Measurements from ENCODE around the gene PODXL.

Gene PODXL

GRCh38 chr7:131586259-131586658, 29.8 kb upstream of the PODXL start:
- Mint-ChIP-seq H3K36me3 (ENCODE audit: insufficient read depth) (no peaks in the 10 kb centered on the region), H3K27me3 (peaks cover 3 to 5% of the 10 kb centered on the region in 2 donors), H3K27ac (no peak overlapping the region), H3K4me1 (ENCODE audit: low read depth in 2 of 2) (no peaks in the 10 kb centered on the region), H3K9me3 (no peaks in the 10 kb centered on the region), H3K4me3 (no peak overlapping the region)
- DNase-seq (no peak), ATAC-seq (replicated peaks) (no peak)

- H3K27me3 Mint-ChIP-seq, result peaks cover 0 to 14% of the 10 kb centered on the region in 2 donors
- H3K36me3 Mint-ChIP-seq (ENCODE audit: insufficient read depth), result no peaks in the 10 kb centered on the region
- H3K27ac Mint-ChIP-seq, result no peak overlapping the region
- H3K4me1 Mint-ChIP-seq (ENCODE audit: low read depth in 2 of 2), result no peaks in the 10 kb centered on the region
- ATAC-seq (replicated peaks) (no peak), DNase-seq (no peak)
- H3K4me3 Mint-ChIP-seq, result no peak overlapping the region
- no peaks in the 10 kb centered on the region for H3K9me3 Mint-ChIP-seq
These were observed 27.0 kb upstream of the PODXL start for GRCh38 chr7:131583430-131583829.

GRCh38 chr7:131581241-131582051, 25.0 kb upstream of the PODXL start:
- H3K36me3 Mint-ChIP-seq (ENCODE audit: insufficient read depth), result no peaks in the 10 kb centered on the region
- no peak for DNase-seq
- no peak overlapping the region for H3K4me3 Mint-ChIP-seq
- peaks cover 0 to 23% of the 10 kb centered on the region in 2 donors for H3K27me3 Mint-ChIP-seq
- no peak overlapping the region for H3K27ac Mint-ChIP-seq
- no peaks in the 10 kb centered on the region for H3K9me3 Mint-ChIP-seq
- no peak for ATAC-seq (replicated peaks)
- no peaks in the 10 kb centered on the region for H3K4me1 Mint-ChIP-seq (ENCODE audit: low read depth in 2 of 2)

- H3K4me3 Mint-ChIP-seq, result no peak overlapping the region
- H3K4me1 Mint-ChIP-seq (ENCODE audit: low read depth in 2 of 2), result no peaks in the 10 kb centered on the region
- no peak for ATAC-seq (replicated peaks)
- H3K27me3 Mint-ChIP-seq, result peaks cover 0 to 29% of the 10 kb centered on the region in 2 donors
- no peaks in the 10 kb centered on the region for H3K9me3 Mint-ChIP-seq
- H3K27ac Mint-ChIP-seq, result no peak overlapping the region
- no peak for DNase-seq
- no peaks in the 10 kb centered on the region for H3K36me3 Mint-ChIP-seq (ENCODE audit: insufficient read depth)
These were observed 22.2 kb upstream of the PODXL start for GRCh38 chr7:131578602-131579001.

GRCh38 chr7:131574741-131575140, 18.3 kb upstream of the PODXL start:
- no peak overlapping the region for H3K4me3 Mint-ChIP-seq
- H3K36me3 Mint-ChIP-seq (ENCODE audit: insufficient read depth), result no peaks in the 10 kb centered on the region
- H3K9me3 Mint-ChIP-seq, result no peaks in the 10 kb centered on the region
- peaks cover 0 to 21% of the 10 kb centered on the region in 2 donors for H3K27me3 Mint-ChIP-seq
- no peak overlapping the region for H3K27ac Mint-ChIP-seq
- H3K4me1 Mint-ChIP-seq (ENCODE audit: low read depth in 2 of 2), result no peaks in the 10 kb centered on the region
- ATAC-seq (replicated peaks) (no peak), DNase-seq (no peak)

GRCh38 chr7:131570401-131570800, 14.0 kb upstream of the PODXL start:
- DNase-seq (no peak), ATAC-seq (replicated peaks) (no peak)
- Mint-ChIP-seq H3K9me3 (no peaks in the 10 kb centered on the region), H3K27me3 (peaks cover 7 to 25% of the 10 kb centered on the region in 2 donors), H3K4me1 (ENCODE audit: low read depth in 2 of 2) (no peaks in the 10 kb centered on the region), H3K36me3 (ENCODE audit: insufficient read depth) (peaks cover under 1% of the 10 kb centered on the region), H3K4me3 (no peak overlapping the region), H3K27ac (no peak overlapping the region)

GRCh38 chr7:131568970-131569369, 12.5 kb upstream of the PODXL start:
- peaks cover 9 to 19% of the 10 kb centered on the region in 2 donors for H3K27me3 Mint-ChIP-seq
- H3K9me3 Mint-ChIP-seq, result no peaks in the 10 kb centered on the region
- peaks cover 4% of the 10 kb centered on the region for H3K36me3 Mint-ChIP-seq (ENCODE audit: insufficient read depth)
- ATAC-seq (replicated peaks) (no peak), DNase-seq (no peak)
- H3K4me3 Mint-ChIP-seq, result no peak overlapping the region
- H3K4me1 Mint-ChIP-seq (ENCODE audit: low read depth in 2 of 2), result no peaks in the 10 kb centered on the region
- H3K27ac Mint-ChIP-seq, result no peak overlapping the region

- Mint-ChIP-seq H3K4me1 (ENCODE audit: low read depth in 2 of 2) (no peaks in the 10 kb centered on the region), H3K9me3 (no peaks in the 10 kb centered on the region), H3K4me3 (no peak overlapping the region), H3K27me3 (peaks cover 13 to 19% of the 10 kb centered on the region in 2 donors), H3K27ac (no peak overlapping the region), H3K36me3 (ENCODE audit: insufficient read depth) (peaks cover 4% of the 10 kb centered on the region)
- ATAC-seq (replicated peaks), result no peak
- DNase-seq, result no peak
These were observed 12.1 kb upstream of the PODXL start for GRCh38 chr7:131568510-131568909.

GRCh38 chr7:131564640-131565039, 8.2 kb upstream of the PODXL start:
- Mint-ChIP-seq H3K9me3 (no peaks in the 10 kb centered on the region), H3K27me3 (peaks cover 23 to 29% of the 10 kb centered on the region in 2 donors), H3K4me1 (ENCODE audit: low read depth in 2 of 2) (no peaks in the 10 kb centered on the region), H3K36me3 (ENCODE audit: insufficient read depth) (peaks cover 4% of the 10 kb centered on the region), H3K4me3 (no peak overlapping the region), H3K27ac (no peak overlapping the region)
- ATAC-seq (replicated peaks) (no peak), DNase-seq (no peak)

GRCh38 chr7:131563918-131564317, 7.5 kb upstream of the PODXL start:
- Mint-ChIP-seq H3K4me3 (no peak overlapping the region), H3K27me3 (peaks cover 22 to 27% of the 10 kb centered on the region in 2 donors), H3K9me3 (no peaks in the 10 kb centered on the region), H3K36me3 (ENCODE audit: insufficient read depth) (peaks cover 4% of the 10 kb centered on the region), H3K4me1 (ENCODE audit: low read depth in 2 of 2) (no peaks in the 10 kb centered on the region), H3K27ac (no peak overlapping the region)
- ATAC-seq (replicated peaks) (no peak), DNase-seq (no peak)

- no peak overlapping the region for H3K4me3 Mint-ChIP-seq
- DNase-seq, result no peak
- no peak overlapping the region for H3K27ac Mint-ChIP-seq
- no peak for ATAC-seq (replicated peaks)
- peaks cover 4% of the 10 kb centered on the region for H3K36me3 Mint-ChIP-seq (ENCODE audit: insufficient read depth)
- no peaks in the 10 kb centered on the region for H3K9me3 Mint-ChIP-seq
- H3K4me1 Mint-ChIP-seq (ENCODE audit: low read depth in 2 of 2), result no peaks in the 10 kb centered on the region
- H3K27me3 Mint-ChIP-seq, result peaks cover 16 to 21% of the 10 kb centered on the region in 2 donors
These were observed 6.5 kb upstream of the PODXL start for GRCh38 chr7:131562941-131563340.

GRCh38 chr7:131560061-131560460, 3.6 kb upstream of the PODXL start:
- peaks cover 10 to 16% of the 10 kb centered on the region in 2 donors for H3K27me3 Mint-ChIP-seq
- ATAC-seq (replicated peaks) (no peak), DNase-seq (no peak)
- H3K4me1 Mint-ChIP-seq (ENCODE audit: low read depth in 2 of 2), result peaks cover 4 to 8% of the 10 kb centered on the region in 2 donors
- peaks cover under 1% of the 10 kb centered on the region for H3K36me3 Mint-ChIP-seq (ENCODE audit: insufficient read depth)
- H3K9me3 Mint-ChIP-seq, result no peaks in the 10 kb centered on the region
- no peak overlapping the region for H3K4me3 Mint-ChIP-seq
- no peak overlapping the region for H3K27ac Mint-ChIP-seq

GRCh38 chr7:131557652-131558385, 1.4 kb upstream of the PODXL start:
- H3K4me1 Mint-ChIP-seq (ENCODE audit: low read depth in 2 of 2), result peaks cover 4 to 10% of the 10 kb centered on the region in 2 donors
- H3K9me3 Mint-ChIP-seq, result no peaks in the 10 kb centered on the region
- peak overlapping the region; percentile 82 to 88 for H3K4me3 Mint-ChIP-seq
- DNase-seq (no peak), ATAC-seq (replicated peaks) (no peak)
- no peak overlapping the region for H3K27ac Mint-ChIP-seq
- H3K27me3 Mint-ChIP-seq, result peaks cover 10 to 12% of the 10 kb centered on the region in 2 donors
- H3K36me3 Mint-ChIP-seq (ENCODE audit: insufficient read depth), result no peaks in the 10 kb centered on the region
